Ishikawa (cell line): ENCODE results near the gene PRELID1.

Source experiments
- CEBPB ChIP-seq: IDR thresholded peaks from 2 replicates; pipeline ENCODE4 v1.6.1; 2012
- CREB1 ChIP-seq: IDR thresholded peaks from 2 replicates; pipeline ENCODE4 v1.6.1; 2012; ENCODE audit warnings: low read depth
- EGR1 ChIP-seq: IDR thresholded peaks from 2 replicates; pipeline ENCODE4 v1.6.1; 2012
- EP300 ChIP-seq: IDR thresholded peaks from 2 replicates; pipeline ENCODE4 v1.6.1; 2012; ENCODE audit warnings: borderline replicate concordance
- FOXM1 ChIP-seq: IDR thresholded peaks from 2 replicates; pipeline ENCODE4 v1.6.1; 2012; ENCODE audit warnings: low read depth, borderline replicate concordance
- MAX ChIP-seq: IDR thresholded peaks from 2 replicates; pipeline ENCODE4 v1.6.1; 2012
- NFIC ChIP-seq: IDR thresholded peaks from 2 replicates; pipeline ENCODE4 v1.6.1; 2012
- RAD21 ChIP-seq: IDR thresholded peaks from 2 replicates; pipeline ENCODE4 v1.6.1; 2012; ENCODE audit warnings: low read depth
- REST ChIP-seq: IDR thresholded peaks from 2 replicates; pipeline ENCODE4 v1.6.1; 2012; ENCODE audit warnings: low read depth, mild to moderate bottlenecking
- TAF1 ChIP-seq: IDR thresholded peaks from 2 replicates; pipeline ENCODE4 v1.6.1; 2012; ENCODE audit warnings: low read depth, mild to moderate bottlenecking
- TEAD4 ChIP-seq: IDR thresholded peaks from 2 replicates; pipeline ENCODE4 v1.6.1; 2012
- USF1 ChIP-seq: IDR thresholded peaks from 2 replicates; pipeline ENCODE4 v1.6.1; 2012
- YY1 ChIP-seq: IDR thresholded peaks from 2 replicates; pipeline ENCODE4 v1.6.1; 2012; ENCODE audit warnings: low read depth
- ZBTB7A ChIP-seq: IDR thresholded peaks from 2 replicates; pipeline ENCODE4 v1.6.1; 2012; ENCODE audit warnings: low read depth

- TF ChIP-seq RAD21 (no peak), EP300 (no peak), NFIC (no peak), MAX (no peak), ZBTB7A (no peak), TAF1 (no peak), REST (no peak), USF1 (no peak), EGR1 (no peak), YY1 (no peak), CREB1 (no peak), CEBPB (no peak), TEAD4 (no peak), FOXM1 (no peak)
These were observed 33.2 kb downstream of the PRELID1 start for GRCh38 chr5:177336603-177337494.
